Anterior cingulate cortex (tissue), 58 donors: ENCODE measurements around the gene F2RL1.
A peak's percentile ranks its signal among the peaks of the same experiment; 100 is the strongest.
"Not testable (repeated sequence)": the region's sequence is repeated elsewhere in the genome, so short reads cannot be mapped to it uniquely, and the experiment has no call there.

Source experiments
- DNase-seq, 58 donors: peaks; one replicate each; lab custom pipeline; 2025; lab: John Stamatoyannopoulos, UW

The F2RL1 gene

DNA sequence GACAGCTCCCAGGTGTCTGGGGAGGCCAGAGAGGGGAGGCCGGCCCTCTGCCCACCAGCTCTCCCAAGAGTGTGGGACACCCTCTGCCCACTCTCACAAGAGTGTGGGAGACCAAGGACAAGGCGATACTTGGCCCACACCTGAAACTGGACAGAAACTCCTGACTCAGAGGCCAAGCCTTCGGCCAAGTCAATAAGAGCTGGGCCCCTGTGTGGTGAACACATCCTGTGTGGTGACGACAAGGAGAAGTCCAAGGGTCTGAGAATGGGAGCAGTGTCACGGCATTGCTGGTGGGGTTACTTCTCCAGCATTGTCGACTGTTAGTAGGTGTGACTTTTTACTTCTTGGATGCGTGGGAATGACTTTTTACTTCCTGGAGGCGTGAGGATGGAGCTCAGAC, 14.6 kb upstream of the F2RL1 start:
- DNase-seq = no peak

DNA sequence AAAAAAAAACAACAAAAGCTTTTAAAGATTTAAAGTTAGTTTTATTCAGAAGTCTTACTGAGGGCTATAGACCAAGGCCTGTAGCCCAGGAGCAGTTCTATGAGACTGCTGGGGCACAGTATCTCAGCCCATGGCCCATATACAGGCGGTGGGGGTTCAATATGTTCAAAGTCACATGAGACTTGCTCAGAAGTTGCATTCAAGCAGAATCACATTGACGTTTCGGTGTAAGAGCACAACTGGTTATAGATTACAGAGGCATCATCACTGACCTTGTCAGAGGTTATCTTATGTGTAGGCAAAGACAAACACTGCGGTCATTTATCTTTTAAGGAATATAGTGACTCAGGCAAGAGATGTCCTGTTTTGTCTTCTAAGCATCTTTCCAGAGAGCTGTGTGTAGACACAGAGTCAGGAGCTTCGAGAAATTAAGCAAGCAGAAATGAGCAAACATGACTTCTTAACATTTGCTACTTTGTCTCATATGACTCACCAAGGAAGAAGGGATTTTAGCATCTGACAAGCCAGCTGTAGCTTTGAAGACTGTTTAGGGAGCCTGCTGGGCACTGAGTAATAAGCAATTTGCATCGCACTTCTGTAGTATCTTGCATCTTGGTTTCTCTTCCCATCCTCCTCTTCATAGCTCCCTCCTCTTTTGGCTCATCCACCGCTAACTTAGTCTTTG, 12.9 kb upstream of the F2RL1 start:
- peak in 1 of 58 donors; percentile 14 for DNase-seq

DNA sequence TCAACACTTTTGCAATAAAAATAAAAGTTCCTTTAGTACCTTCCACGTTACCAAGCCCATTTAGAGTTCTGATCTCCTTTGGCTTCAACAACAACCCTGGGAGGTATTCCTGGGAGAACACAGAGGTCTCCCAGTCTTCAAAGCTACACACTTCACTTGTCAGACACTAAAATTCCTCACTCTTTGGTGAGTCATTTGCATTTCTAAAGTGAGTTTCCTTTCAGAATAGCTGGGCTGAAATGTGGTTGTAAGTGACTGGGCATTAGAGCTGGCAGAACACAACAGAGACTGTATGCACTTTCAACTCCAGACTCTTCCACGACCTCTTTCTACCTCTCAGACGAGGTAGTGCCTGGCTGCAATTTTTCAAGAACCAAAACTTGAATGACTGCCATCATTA, 11.5 kb upstream of the F2RL1 start:
- DNase-seq = peak in 1 of 58 donors; percentile 24

DNA sequence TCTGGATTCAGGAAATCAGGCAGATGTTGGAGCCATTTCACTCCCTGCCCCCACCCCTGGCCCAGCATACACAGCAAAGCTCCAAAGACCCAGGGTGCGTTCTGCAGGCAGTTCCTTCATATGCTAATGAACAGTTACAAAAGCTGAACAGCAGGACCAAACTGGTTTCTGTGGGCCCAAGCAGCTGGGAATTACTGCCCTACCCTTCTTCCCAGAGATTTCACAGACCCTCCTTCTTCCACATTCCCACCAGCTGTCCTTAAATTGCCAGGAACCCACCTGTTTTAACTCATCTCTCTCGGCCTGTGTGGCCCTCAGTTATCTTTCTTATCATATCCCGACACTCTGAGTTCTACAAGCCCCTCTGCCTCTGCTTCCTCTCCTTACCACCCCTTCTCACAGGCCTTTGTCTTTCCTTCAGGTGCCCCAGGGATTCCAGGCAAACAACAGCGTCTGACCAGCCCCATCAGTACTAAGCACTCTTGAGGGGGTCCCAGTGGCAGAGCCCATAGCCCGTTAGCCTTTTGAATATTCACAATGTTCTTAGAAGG, 10.6 kb upstream of the F2RL1 start:
- DNase-seq = peak in 17 of 58 donors; percentile 3 to 45 (median 13)

DNA sequence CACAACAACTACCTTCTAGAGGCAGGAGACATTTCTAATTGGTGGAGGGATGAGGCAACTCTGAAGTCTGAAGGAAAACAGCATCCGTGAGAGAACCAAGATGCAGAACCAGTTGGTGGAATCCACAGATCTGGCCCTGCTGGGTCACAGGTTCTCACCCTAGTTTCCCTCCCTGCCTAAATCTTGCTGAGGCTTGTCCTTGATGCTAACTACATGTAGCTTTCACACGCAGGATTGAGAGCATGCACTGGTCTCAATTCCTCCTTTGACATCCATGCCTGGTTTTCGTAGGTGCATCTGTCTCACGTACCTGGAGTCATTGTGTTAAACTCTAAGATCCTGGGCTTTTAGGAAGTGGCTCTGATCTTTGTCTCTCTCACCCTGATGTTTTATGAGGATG, 9.7 kb upstream of the F2RL1 start:
- no peak for DNase-seq

DNA sequence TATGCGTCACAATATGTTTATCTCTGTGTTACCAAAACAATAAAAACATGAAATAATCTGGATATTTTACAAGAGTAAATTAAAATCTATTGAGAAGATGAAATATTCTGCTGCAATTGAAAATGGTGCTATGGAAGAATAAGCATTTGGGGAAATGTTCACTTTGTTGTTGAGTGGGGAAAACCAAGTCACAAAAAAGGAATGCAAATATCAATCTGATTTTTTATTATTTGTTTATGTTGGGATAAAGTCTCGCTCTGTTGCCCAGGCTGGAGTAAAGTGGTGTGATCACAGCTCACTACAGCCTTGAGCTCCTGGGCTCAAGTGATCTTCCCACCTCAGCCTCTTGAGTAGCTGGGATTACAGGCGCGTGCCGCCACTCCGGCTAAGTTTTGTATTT, 8.6 kb upstream of the F2RL1 start:
- no peak for DNase-seq

DNA sequence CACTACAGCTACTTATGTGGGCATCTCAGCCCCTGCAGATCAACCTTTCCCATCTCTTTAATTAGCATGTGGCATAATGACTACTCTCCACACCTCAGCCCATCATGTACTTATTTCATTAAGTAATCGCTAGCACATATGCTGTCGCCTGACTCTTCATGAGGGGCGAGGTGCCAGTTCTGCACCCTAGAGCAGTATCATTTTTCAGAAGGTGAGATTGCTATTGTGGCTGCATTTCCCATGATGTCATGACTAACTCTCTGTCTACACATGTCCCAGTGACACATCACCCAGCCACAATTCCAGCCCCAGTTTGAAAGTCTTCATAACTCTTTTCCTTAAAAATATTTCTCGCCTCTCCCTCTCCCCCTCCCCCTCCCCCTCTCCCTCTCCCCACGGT, 7.6 kb upstream of the F2RL1 start:
- no peak for DNase-seq

DNA sequence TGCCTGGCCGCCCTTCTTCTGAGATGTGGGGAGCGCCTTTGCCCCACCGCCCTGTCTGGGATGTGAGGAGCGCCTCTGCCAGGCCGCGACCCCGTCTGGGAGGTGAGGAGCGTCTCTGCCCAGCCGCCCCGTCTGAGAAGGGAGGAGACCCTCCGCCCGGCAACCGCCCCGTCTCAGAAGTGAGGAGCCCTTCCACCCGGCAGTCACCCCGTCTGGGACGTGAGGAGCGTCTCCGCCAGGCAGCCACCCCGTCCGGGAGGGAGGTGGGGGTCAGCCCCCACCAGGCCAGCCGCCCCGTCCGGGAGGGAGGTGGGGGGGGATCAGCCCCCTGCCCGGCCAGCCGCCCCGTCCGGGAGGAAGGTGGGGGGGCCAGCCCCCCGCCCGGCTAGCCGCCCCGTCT, 6.6 kb upstream of the F2RL1 start:
- not testable (repeated sequence) for DNase-seq

DNA sequence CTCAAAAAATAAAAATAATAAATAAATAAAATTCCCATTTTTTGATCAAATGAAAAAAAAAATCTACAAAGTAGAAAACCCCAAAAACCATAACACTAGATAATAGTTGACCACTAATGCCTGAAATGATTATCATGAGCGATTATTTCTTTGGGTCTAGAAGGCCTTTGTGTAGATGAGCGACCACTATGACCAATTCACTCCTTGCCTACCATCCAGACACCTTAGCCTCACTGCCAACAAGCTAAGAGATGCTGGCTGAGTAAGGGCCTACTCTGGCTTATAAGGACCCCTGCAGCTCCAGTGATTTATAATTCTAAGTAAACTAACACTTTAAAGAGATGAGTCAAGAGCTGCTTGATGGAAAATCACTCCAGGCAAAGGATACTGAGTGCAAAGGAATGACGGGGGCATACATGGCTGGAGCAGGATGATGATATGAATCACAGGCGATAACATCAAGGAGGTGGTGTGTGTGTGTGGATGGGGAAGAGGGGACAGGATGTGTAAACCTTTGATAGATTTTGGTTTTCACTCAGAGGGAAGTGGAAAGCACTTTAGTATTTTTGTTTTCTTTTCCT, 4.8 kb upstream of the F2RL1 start:
- DNase-seq = no peak

DNA sequence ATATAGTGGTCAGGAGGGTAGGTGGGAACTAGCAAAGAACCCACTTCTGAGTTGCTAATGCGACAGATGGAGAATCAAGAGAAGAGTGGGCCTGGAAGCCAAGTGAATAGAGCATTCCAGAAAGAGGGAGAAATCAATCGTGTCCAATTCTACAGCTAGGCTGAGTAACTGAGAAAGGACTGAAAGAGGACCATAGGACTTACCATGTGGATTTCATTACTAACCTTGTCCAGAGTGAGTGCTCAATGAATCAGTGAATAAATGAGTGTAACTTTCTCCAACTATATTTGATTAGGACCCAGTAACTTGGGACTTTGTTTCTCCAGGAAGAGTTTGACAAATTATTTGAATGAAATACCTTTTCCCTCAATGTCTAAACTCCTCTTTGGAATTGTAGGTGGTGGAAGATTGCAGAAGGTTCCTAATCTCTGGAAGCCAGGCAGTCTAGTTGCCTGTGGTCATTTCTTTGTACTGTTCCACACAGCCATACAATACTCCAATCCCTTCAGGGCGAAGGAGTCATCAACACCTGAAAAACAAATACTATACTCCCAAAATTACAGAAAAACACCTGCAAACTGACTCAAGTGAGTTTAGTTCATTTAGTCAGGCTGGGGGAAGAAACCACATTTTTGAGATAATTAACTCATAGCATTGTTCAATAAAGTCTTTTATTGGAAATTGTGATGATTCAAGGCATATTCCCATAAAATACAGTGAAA, 2.6 kb upstream of the F2RL1 start:
- DNase-seq = no peak

DNA sequence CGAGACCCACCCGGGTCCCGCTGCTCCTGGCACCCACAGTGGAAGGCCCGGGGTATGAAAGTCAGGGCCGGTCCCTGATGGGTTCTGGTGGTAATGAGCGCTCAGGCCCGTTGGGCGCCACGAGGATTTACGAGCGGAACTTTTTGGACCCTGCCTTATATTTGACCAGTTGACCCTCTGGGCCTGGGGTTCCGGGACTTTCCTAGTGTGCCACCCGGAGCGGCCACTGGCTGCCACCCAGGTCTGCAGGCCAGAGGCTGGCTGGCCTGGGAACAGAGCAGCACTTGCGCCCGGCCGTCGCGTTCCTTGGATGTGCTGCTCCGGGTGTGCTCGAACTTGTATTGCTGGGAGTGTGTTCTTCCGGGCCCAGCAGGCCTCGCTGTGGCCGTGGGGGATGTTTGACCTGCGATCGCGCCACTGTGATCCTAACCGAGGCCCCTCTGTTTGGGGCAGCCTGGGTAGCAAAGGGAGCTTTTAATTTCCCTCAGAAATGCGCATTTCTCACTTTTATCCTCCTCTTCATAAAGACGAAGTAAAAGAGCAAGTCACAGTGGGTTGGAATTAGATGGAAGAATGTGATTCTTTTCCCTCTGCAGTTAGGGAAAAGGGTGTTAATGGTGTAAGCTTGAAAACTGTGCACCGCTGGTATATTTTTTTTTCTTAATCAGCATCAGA, 1.2 kb downstream of the F2RL1 start:
- peak in 1 of 58 donors; percentile 26 for DNase-seq

DNA sequence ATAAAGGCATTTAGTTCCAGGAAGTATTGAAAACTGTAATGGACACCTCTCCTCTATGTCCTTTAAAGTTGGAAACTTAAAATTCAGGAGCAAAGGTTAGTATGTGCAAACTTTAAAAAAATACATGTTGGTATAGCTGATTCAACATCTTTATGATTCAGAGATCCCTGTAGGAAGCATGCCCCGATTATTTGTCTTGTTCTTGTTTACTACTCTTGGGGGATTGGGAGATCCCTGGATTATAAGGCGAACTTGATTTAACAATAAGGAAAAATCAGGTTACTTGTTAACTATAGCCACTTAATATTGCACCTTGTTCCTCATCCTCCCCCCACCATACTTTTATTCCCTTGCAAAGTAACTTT, 1.7 kb downstream of the F2RL1 start:
- DNase-seq = no peak

DNA sequence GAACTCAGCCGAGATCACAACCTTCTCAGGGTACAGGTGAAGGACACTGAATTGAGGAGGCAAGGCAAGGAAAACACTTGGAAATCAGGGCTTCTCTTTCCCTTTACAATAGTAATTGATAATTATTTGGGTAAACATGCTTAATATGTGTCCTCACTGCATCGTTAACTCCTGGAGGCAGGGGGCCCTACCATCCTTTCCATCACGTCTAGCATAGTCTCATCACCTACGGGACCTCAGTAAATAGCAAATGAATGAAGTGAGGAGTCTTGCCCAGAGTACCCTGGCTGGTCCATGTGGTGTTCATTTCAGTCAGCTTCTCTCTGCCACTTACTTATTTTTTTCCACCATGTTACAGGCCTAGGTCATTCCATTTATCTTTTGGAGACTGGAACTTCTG, 2.3 kb downstream of the F2RL1 start:
- DNase-seq = no peak

DNA sequence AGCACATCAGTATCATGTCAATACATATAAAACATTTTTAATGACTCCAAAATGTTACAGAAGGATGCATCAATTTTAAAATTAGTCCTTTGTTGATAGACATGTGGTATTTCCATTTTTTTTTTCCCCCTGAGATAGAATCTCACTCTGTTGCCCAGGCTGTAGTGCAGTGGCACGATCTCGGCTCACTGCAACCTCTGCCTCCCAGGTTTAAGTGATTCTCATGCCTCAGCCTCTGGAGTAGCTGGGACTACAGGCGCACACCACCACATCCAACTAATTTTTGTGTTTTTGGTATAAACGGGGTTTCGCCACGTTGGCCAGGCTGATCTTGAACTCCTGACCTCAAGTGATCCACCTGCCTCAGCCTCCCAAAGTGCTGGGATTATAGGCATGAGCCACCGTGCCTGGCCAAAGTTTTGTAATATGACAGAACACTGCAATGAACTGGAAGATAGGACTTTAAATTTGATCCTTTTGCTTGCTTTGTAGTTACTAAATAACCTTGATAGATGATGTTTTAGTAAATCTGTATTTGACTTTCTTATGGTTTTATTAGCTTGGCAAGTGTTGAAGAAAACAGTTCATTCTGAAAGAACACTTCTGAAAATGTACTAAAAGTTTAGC, 3.4 kb downstream of the F2RL1 start:
- DNase-seq = not testable (repeated sequence)

DNA sequence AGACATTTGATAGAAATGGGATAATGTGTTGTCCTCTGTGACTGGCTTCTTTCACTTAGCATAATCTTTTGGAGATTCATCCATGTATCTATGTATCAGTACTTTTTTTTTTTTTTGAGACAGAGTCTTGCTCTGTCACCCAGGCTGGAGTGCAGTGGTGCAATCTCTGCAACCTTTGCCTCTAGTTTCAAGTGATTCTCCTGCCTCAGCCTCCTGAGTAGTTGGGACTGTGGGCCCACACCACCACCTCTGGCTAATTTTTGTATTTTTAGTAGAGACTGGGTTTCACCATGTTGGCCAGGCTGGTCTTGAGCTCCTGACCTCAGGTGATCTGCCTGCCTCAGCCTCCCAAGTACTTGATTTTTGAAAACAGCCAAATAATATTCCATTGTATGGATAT, 7.6 kb downstream of the F2RL1 start:
- DNase-seq = not testable (repeated sequence)

DNA sequence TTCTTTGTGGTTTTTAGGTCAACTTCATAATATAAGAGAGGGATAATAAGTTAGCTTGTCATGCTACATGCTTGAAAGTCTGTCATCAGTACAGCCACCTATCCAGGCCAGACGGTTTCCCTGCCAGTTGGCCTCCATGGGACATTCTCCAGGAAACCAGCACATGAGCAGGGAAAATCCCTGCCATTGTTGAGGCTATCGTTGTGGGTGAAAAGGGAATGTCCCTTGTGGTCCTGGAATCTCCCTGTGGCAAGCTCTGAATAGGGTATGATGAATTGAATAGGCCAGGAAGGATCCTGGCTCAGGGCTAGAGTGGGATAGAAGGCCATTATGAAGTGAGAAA, 12.3 kb downstream of the F2RL1 start:
- DNase-seq = no peak

DNA sequence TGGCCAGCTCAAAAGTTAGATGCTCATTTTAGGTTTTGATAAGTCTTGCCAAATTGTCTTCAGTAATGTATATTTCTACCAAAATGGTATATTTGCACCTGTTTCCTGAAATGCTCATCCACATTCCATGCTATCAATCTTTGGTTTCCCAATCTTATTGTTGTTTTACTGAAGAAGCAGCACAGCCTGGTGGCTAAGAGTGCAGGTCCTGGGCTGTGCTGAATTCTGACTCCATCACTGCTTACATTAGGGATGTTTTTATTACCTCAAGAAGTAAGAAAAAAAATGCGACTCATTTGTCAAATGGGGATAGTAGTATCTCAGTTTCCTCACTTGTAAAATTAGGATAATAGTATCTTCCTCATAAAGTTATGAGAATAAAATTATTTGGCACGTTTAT, 17.4 kb downstream of the F2RL1 start:
- no peak for DNase-seq

DNA sequence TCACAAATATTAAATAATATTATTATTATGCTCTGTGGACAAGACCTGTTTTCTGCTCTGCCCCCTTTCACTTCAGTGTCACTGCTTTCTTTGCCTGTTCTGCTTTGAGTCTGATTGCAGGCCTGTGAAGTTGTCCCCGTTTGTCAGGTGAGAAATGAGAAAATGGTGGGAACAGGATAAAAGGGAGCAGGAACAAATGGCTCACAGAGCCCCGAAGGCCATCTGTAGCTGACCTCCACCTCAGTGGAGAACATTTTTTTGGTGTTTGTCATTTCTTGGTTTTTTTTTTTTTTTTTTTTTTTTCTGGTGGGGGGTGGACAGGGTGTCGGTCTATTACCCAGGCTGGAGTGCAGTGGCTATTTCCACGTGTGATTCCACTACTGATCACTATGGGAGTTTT, 17.8 kb downstream of the F2RL1 start:
- DNase-seq = no peak

DNA sequence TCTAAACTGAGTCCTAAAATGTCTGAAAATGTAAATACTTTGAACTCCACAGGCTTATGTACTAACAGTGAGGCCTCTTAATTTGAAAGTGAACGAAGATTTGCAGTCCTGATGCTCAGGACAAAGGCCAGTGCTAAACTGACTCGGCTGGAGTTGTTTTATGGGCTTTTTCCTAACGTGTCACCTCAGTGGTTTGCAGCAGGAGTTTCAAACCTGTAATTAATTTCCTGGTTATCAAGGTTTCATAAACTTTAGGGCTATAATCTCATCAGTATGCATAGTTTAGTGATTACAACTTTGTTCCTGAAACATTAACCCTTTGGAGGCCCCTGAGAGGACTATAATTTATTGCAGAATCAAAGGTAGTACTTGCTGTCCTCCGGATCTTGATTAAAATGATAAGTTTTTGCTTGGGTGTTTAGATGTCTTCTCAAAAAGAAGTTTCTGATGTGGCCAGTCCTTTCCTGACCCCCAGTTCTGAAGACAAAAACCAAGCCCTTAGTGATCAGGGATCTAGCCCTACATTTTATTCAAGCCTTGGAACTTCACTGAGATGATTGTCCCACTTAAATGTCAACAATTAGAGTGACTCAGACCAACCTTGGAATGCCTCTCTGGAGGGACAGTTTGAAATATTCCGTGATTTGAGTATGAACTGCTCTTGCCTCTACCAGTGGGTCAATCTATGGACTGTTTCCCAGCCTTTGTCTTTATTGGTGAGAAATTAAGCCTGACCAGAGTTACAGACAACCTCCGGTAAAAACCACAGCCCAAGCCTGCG, 19.8 kb downstream of the F2RL1 start:
- DNase-seq = no peak

DNA sequence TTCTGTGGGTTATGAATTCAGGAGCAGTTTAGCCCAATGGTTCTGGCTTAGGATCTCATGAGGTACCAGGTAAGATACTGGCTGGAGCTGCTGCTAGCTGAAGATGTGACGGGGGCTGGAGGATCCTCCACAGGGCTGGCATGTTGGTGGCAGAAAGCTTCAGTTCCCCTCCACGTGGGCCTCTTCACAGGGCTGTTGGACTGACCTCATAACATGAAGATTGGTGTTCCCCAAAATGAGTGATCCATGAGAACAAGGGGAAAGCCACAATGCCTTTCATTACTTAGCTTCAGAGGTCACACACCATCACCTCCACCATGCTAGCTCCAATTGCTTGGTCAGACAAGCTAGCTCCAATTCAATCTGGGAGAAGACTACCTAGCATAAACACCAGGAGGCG, 22.5 kb downstream of the F2RL1 start:
- no peak for DNase-seq
